Medulla oblongata (tissue), 1 donor: ENCODE results near the gene SIGLEC7.
A peak's percentile ranks its signal among the peaks of the same experiment; 100 is the strongest.

Experiments used
- DNase-seq: peaks from one replicate; pipeline ENCODE4 v3.0.0-alpha.2; 2015; ENCODE audit errors: extremely low spot score

SIGLEC7 gene

GRCh38 chr19:51142119-51142518, at the start of gene SIGLEC7:
Gene SIGLEC7, plus strand, starts transcription at chr19:51142301. Its CDS starts 69 bp downstream, at chr19:51142370.
- DNase-seq, result peak; percentile 43

GRCh38 chr19:51093101-51093500, 49.0 kb upstream of the SIGLEC7 start:
- DNase-seq, result peak; percentile 14

GRCh38 chr19:51093510-51094345, 48.4 kb upstream of the SIGLEC7 start:
- no peak for DNase-seq

GRCh38 chr19:51094696-51095279, 47.3 kb upstream of the SIGLEC7 start:
- peak; percentile 11 for DNase-seq

DNA sequence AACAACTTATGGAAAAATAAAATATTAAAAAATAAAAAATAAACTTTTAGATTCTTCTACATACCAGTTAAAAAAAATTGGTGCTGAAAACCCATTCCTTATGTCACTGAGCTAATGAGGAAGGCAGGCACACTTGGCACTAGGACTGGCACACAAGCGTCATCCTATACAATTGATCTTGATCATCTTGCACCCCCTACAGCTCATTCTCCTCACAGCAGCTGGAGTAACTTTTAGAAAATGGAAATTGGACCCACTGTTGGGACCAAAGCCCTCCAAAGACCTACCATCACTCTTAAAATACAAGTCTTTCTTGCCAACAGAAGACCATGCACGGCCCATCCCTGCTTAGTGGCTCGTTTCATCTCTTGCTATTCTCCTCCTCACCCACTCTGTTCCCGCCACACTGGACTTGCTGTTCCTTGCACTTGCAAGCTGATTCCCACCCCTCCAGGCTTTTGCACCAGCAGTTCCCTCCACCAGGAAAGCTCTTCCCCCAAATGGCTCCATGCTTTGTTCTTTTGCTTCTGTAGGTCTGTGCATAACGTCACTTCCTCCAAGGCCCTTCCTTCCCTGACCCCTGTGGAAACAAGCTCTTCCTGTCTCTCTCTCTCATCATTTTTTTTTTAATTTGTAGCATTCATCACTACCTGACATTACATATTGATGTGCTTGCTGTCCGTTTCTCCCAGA, 45.5 kb upstream of the SIGLEC7 start:
- DNase-seq, result no peak

- peak; percentile 33 for DNase-seq
These were observed 44.8 kb upstream of the SIGLEC7 start for GRCh38 chr19:51097166-51097738.

DNA sequence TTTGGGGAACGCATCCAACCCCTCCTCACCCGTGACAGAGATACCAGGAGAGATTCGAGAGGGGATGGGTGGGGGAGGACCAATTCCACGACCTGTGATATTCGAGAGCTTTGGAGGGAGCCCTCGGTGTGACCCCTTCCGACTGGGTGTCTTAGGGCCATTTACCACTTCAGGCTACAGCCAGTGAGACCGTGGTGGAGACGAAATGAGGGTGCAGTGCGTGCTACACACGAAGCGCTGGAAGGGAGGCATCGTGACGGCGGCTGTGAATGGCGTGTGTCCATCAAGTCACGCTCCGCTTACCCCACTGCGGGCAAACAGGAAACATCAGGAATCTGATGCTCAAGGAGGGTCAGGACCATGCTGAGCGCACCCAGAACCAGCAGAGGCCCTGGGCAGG, 44.3 kb upstream of the SIGLEC7 start:
- no peak for DNase-seq

GRCh38 chr19:51098365-51099046, 43.6 kb upstream of the SIGLEC7 start:
- DNase-seq, result no peak

DNA sequence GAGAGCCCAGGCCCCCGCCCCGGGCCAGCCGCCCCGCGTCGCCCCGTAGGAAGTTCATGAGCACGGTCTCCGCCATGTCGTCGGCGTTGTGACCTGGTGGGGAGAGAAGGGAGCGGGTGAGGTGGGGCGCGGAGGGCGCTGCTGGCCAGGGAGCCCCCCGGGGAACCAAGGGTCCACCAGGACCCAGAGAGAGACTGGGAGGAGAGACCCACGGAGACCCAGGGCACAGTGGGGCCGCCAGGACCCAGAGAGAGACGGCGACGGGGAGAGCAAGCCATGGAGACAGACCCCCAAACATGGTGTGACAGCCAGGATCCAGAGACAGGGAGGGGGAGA, 43.1 kb upstream of the SIGLEC7 start:
- DNase-seq, result no peak

DNA sequence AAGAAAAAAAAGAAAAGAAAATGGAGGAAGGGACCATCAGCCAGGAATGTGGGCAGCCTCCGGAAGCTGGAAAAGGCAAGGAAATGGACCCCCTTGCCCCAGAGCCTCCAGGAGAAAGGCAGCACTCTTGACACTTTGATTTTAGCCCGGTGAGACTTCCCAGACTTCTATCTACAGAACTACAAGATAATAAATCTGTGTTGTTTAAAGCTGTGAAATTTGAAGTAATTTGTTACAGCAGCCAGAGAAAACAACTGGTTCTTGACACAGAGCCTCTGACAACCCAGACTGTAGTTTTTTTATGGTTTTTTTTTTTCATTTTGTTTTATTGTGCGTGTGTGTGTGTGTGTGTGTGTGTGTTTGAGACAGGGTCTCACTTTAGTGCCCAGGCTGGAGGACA, 41.5 kb upstream of the SIGLEC7 start:
- no peak for DNase-seq

DNA sequence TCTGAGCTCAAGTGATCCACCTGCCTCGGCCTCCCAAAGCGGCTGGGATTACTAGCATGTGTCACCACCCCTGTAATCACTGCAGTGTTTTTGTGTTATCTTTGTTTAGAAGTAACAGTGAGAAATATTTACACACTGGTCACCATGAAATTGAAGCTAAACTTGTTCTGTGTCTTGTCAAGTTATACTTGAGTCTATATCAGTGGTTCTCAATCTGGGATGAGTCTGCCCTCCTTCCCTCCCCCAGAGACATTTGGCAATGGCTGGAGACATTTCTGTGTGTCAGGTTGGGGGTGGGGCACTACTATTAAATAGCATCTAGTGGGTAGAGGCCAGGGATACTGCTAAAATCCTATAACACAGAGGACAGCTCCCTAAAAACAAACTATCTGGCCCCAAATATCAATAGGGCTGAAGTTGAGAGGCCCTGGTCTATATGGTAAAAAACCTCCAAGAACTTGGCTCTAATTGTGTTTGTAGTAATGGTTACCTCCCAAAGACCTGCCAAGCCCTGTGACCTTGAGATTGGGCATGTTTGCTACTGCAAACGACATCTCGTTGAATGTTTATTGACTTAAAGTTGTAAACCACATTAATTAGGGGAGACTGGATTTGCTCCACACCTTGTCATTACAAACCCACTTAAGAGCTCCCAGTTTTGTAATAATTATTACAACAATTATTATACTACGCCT, 40.8 kb upstream of the SIGLEC7 start:
- DNase-seq, result no peak

DNA sequence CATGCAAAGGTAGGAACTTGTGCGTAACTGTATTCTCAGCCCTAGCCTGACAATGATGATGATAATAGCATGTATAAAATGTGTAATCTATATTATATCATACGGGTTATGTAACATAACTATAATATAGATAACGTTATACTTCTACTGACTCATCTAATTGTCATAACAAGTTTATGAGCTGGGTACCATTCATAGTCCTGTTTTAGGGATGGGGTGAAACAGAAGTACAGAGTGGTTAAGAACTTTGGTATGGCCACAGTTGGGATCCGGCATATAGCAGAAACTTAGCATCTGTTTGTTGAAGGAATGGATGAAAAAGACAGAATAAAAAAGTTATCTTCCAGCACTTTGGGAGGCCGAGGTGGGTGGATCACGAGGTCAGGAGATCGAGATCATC, 39.1 kb upstream of the SIGLEC7 start:
- no peak for DNase-seq

DNA sequence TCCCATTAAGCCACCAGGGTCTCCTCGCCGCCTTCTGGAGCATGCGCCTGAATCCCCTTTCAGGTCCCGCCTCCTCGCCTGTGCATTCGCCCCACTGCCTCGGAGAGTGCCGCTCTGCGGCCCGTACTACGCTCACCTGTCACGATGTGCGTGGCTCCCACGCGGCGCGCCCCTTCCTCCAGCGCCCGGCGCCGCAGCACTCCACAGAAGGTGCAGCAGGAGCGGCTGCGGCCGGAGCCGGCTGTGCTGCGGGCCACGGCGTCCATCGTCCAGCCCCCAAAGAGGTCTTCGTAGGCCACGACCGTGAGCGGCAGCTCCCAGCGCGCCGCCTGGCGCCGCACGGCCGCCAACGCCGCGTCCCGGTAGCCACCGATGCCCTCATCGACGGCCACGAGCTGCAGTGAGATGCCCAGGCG, 38.2 kb upstream of the SIGLEC7 start:
- DNase-seq, result no peak

DNA sequence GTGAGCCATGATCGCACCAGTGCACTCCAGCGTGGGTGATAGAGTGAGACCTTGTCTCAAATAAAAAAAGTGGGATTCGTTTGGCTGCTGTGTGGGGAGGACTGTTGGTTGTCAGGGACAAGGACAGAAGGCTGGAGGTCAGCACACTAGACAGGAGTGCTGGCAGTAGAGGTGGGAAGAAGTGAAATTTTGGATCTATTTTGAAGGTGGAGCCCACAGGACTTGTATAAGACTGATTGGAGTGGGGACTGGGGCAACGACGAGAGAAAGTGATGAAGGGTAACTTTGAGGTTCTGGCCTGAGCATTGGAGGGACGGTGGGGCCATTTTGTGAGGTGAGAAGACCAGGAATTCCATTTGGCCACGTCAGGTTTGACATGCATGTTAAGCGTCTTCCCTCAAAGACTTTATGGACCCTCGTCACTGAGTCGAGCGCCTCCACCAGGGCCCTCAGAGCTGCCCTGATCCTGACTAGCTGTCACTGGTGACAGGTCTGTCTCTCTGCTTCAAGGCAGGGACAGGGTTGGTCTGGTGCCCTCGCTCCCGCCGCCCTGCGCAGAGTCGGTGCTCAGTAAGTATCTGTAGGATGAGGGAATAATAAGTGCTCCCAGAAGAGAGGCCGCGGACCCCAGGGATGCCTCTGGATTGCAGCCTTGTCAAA, 34.6 kb upstream of the SIGLEC7 start:
- DNase-seq, result no peak

- peak; percentile 100 for DNase-seq
These were observed 33.9 kb upstream of the SIGLEC7 start, which contains the start of gene CTU1 for GRCh38 chr19:51108066-51108804. Gene CTU1, minus strand, starts transcription at chr19:51108409. Its CDS starts 3,840 bp downstream, at chr19:51104569.

GRCh38 chr19:51108805-51109146, 33.3 kb upstream of the SIGLEC7 start:
- DNase-seq, result no peak

DNA sequence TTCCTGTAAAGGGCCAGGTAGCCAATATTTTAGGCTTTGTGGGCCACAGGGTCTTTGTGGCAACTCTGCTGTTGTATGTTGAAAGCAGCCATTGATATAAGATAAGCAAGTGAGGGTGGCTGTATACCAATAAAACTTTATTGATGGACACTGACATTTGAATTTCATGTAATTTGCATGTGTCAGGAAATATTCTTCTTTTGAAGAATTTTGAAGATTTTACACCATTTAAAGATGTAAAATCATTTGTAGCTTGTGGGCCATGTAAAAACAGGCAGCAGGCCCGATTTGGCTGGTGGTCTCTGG, 31.5 kb upstream of the SIGLEC7 start:
- no peak for DNase-seq

DNA sequence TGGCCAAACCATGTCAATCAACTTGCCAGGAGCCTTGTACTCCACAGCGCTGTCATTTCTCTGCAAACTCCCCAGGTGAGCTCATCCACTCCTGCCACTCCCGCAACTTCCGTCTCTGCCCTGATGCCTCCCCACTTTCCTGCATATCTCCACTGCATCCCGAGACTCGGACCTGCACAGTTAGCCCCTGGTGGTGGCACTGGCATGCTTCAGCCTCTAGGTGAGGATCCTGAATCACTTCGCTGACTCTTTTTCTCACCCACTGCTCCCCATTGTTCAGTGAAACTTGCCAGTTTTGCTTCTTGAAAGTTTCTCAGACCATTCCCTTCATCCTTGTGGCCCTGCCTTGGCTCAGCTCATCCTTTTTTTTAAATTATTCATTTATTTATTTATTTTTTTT, 30.5 kb upstream of the SIGLEC7 start:
- no peak for DNase-seq

- peak; percentile 24 for DNase-seq
These were observed 27.9 kb upstream of the SIGLEC7 start for GRCh38 chr19:51114087-51114729.
